ENCODE data around the gene APBA2.
"Not testable (repeated sequence)": the region's sequence is repeated elsewhere in the genome, so short reads cannot be mapped to it uniquely, and the experiment has no call there.

APBA2 gene

DNA sequence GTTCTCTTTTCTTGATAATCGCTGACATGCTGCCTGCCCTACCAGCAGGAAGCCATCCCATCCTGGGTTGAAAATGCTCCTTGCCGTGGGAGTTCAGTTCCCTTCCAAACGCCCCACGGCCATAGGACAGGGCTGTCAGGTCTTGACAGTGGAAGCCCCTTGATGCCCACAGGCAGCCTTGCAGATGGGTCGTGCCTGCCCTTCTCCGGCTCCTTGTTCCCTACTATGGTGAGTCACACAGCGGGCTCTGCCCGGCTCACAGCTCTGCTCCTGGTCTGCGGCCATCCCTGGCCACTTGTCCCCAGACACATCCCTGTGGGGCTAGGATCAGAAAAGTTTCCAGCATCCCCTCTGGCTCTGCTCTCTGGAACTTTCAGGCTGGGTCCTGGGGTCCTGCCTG, 6.2 kb upstream of the APBA2 start:
- no peak for DNase-seq

DNA sequence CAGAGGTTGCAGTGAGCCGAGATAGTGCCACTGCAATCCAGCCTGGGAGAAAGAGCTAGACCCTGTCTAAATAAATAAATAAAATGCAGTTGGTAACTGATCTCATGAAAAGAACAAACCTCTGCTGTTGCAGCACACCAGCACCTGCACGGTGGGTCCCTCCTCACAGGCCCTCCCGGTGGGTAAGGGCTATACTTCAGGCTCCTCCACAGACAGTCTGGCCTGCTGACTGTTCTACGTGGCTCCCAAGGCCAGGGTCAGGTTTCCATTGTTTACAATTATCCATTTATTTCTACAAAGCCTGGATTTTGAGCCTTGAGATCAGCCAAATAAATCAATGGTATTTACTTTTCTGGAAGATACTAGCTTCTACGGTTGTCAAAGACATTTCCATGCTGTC, 5.1 kb upstream of the APBA2 start:
- DNase-seq, result no peak

DNA sequence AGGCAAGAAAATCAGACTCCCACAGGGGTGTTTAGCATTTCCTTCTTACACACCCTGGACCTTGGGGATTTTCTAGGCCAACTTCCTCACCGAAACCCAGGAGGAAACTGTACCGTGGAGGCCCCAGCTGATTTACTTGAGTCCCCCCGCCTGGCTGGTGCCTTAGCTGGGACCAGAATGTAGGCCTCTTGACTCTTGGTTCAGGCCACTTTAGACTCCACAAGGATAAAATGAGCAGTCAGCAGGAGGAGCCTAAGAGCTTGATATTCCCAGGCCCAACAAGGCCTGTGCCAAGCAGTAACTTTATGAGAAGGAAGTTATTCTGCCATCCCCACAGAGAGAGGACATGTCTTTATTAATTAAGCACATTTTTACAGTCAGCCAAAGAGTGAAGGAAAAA, 4.6 kb upstream of the APBA2 start:
- DNase-seq, result no peak

DNA sequence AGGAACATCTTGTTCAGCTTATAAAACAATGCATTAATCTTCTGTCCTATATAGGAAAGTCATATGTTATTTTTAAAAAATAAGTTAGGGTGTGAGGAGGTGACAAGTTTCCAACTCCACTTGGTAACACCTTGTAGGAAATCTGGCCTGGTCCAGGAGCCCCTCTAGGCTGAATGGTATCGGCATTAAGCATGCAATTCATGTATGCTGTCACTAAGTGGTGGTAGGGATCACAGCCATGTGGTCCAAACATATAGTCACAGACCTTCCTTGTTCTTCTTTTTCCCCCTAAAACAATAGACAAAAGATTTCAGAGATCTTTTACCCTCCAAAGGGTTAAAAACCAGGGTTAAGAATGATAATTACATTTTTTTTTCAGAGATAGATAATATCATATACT, 4.2 kb upstream of the APBA2 start:
- no peak for DNase-seq

DNA sequence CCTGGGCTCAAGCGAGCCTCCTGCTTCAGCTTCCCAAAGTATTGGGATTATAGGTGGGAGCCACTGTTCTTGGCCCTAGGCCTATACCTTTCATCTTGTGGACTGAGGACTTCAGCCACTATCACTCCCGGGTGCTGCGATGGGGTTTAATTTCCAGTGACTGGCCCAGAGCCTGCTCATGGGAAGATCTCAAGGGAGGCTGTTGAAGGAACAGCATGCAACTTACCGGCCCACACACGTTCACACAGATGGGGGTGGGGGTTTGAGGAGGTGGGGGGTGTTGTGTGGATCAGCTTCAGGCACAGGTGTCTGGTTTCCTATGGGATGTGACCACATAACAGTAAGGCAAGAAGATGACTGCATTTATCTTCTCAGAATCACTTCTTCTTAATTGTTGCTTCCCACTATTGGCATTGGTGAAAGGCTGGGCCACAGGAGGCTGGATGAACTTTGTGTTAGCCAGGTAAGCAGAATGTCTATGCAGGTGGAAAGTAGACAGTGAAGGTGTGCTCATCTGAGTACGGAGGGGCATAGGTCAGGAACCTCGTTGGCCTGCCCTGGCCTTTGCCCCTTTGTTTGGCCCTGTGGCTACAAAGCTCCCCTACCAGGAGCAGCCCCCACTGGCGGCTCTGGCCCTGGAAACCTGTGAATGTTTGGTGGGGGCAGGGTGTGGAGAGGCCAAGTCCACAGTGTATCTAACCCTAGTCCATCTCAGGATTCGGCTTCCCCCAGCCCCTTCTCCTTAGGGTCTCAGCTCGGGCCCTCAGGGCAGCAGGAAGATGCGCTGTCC, 1.4 kb upstream of the APBA2 start:
- no peak for DNase-seq

DNA sequence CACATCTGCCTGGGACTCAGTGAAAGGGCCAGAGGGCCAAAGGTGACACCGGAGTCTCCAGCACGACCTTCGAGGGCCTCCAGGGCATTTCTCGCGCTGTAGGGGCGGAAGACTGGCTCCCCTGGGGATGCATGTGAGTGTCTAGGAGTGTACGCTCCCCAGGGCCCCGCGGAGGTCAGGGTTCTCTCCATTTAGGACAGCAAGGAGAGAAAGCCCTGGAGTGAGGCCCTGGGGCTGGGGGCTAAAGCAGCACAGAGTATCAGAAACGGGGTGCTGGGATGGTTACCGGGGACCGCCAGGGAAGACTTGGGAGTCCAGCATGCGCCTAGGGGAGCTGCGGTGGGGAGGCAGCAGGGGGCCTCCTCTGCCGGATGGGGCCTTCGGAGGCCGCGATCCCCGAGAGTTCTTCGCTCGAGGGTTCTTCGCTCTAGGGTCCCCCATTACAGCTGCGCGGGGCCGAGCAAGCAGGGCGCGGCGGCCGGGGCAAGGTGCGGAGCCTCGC, 595 bp upstream of the APBA2 start:
- DNase-seq, result no peak

DNA sequence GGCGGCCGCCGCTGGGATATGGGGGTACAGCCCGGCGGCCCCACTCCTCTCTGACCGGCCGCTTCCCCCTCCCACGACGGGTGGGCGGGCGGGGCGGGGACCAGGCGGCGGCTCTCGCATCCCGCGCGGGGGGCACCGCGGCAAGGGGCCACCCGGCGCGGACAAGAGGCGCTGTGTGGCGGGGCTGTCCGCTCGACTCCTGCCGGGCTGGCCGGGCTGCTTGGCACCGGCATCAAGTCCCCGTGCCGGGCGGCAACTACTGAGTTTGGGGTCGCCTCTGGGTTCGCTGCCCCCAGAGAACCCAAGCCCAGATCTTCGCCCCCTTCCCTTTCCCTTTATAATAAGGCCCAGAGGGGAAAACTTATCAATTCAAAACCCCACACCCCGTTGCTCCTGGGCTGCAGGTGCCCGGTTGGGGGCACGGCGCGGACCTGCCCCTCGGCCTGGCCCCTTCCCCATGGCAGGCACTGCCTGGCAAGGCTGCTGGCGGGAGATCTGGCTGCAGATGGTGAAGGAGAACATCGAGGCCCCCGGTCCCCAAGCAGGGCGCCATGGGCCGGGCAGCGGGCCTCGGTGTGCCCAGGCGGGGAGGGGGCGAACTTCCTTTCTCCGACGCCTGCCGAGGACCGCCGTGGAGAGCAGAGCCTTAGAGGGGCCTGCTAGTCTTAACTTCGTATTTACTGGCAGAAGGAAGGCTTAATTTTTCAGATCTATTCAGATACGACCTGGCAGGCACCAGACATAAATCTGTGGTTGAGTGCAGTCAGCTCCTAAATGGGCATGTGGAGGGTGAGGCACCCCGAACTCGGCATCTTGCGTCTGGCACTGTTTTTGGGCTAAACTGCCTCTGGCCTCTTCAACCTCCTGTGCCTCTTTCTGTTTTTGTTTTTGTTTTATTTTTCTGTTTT, 911 bp downstream of the APBA2 start:
- DNase-seq, result peak; percentile 26

DNA sequence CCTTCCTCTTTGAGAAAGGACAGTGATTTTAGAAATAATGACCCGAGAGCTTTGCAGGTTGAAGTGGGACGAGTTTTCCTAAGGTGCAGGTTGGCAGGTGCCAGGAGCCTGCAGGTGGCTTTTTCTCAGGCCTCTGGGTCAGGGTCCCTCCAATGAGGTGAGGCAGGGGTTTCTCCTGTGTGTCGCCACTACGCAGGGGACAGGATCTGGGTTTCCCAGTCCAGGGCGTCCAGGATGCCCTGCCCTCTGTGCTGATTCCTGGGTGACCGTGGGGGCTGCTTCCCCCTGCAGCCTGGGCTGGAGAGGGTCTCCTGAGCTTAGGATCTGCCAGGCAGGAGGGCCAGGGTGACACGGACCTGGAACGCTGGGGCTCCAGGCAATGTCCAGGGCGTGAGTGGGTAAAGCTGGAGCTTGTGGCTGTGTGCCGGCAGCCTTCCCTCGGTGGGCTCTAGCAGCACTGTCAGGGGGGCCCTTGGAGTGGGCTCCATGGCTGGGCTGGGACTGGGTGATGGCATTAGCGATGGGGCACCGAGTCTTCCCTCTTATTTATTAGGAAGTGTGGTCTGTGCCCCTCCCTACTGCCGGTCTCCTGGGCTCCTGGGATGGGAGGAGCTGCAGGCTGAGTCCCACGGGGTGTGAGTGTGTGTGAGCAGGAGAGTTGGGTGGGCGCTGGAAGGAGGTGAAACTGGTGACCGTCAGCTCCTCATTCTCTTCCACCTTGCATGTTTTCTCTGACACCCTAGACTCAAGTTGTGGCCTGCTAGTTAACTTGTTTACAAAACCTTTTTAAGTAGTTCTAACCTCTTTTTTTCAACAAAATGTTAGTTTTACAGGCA, 1.8 kb downstream of the APBA2 start:
- DNase-seq, result no peak

DNA sequence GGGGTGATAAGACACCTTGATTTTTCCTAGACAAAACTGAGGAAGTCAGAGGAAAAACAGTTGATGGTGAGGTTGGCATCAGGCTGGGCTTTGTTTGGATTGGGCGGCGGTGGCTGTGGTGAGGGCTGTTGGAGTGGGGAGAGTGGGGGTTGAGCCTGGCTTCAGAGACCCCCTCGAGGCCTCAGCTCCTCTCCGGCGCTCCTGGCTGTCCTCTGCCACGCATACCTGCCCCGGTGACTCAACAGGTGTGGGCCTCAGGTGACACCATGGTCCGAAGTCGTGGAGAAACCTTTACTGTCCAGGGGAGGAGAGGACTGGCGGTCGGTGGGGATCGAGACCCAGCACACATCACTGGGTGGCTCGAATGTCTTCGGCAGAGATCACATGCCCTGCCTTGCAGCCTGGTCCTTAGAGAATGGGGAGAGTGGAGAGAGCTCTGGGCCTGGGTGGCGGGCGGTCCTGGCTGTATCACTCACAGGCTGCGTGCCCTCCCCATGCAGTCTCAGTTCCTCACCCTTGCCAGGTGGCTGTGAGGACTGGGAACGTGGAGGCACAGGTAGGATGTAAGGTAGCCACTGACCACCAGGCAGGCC, 2.6 kb downstream of the APBA2 start:
- no peak for DNase-seq

DNA sequence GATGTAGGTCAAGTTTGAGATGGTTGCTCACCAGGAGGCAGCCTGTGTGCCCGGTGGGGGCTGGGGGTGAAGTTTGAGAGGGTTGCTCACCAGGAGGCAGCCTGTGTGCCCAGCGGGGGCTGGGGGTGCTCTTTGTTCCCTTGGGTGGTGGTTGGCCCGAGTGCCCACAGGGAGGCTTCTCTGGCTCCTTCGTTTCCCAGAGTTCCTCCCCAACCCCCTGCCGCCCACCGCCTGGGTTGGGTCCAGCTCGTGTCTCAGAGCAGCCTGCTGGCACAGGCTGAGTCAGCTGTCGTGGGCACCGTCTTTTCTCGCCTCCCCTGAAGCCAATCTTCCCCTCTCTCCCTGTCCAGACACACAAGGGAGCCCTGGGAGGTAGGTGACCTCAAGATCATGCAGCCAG, 3.1 kb downstream of the APBA2 start:
- no peak for DNase-seq

DNA sequence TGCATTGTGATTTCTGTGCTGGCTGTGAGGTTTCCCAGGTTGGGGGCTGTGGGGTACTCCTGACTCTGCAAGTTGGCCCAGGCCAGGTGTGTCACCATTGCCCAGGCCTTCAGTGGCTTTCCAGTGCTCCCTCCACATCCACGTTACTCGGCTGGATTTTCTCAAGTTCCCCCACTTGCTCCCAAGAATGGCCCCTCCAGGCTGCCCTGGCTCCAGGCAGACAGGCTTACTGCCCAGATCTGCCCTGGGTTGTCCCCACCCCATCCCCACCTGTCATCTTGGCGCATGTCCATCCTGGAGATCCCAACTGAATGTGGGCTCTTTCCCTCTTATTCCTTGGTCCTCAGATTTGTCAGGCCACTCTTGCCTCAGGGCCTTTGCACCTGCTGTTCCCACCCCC, 3.6 kb downstream of the APBA2 start:
- no peak for DNase-seq

DNA sequence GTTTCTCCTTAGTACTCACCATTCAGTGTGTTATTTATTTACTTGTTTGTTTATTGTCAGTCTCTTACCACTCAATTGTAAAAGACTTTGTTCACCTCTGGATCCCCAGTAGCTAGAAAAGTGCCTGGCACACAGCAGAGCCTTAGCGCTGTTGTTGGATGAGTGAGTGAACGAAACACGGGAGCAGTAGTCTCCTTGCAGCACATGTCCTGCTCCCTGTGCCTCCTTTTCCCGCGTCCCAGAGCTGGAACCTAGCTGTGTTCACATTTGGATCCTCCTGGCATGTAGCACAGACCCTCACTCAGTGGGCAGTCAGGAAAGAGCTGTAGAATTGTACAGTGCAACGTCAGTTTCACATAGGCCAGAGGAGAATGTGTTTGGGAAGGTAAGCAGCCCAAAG, 4.1 kb downstream of the APBA2 start:
- DNase-seq, result not testable (repeated sequence)

DNA sequence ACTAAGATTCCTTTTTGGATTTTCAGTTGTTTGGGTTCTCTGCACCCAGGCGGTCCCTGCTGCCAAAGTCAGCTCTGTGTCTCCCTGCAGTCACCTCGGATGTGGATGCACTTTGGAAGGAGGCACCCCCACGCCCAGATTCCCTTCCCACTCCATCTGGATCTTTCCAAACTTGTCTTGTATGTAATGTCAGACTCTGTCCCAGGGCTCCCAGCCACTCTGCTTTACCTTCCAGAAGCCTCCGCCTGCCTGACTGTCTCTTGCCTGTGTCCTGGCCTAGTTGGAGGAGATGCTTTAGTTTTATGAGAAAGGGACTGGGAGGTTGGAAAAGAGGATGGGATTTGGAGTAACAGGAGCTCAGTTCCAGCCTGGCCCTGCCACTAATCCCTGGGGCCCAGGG, 4.5 kb downstream of the APBA2 start:
- not testable (repeated sequence) for DNase-seq

DNA sequence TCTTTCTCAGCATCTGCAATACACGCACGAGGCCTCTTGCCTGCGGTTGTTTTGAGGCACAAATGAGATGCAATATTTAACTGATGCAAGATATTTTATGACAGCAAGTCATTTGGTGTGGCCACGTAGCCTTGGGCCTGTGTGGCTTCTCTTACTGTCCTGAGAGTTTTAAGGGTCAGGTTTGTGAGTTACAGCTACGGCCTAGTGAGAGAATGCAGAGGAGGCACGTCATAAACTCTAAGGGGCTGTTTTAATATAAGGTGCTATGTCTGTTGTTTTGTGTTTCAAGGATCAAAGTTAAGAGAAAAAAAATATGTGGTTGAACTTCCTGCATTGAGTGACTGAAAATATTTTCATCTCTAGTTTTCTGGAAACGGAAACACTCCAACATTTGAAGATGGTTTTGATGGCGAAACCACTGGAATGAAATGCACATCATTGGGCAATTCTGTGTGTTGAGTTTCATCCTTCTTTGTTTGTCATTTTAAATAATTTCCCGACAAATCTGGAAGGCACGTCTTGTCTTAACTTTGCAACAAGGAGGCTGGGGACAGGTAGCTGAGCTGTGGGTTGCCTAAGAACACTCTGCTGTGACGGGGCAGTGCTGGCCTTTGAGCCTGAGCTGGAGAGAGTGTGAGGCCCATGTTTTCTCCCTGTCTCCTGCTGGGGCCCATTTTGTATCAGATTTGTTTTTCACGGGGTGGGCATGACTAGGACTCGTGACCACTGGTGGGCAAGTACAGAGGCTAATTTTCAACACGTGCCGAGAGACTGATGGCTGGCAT, 5.1 kb downstream of the APBA2 start:
- no peak for DNase-seq

DNA sequence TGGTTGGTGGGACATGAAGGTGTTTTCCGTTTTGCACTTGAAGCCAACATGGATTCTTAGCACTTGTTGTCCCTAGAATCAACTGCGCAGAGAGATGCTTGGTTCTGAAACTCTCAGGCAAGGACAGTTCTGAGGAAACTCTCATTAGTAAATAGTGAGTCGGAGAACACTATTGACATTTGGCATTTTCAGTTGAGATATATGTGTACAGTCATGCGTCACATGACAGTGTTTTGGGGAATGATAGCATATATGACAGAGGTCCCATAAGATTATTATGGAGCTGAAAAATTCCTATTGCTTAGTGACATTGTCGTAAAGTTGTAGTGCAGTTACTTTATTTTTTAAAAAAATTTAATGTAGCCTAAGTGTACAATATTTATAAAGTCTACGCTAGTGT, 5.8 kb downstream of the APBA2 start:
- no peak for DNase-seq

DNA sequence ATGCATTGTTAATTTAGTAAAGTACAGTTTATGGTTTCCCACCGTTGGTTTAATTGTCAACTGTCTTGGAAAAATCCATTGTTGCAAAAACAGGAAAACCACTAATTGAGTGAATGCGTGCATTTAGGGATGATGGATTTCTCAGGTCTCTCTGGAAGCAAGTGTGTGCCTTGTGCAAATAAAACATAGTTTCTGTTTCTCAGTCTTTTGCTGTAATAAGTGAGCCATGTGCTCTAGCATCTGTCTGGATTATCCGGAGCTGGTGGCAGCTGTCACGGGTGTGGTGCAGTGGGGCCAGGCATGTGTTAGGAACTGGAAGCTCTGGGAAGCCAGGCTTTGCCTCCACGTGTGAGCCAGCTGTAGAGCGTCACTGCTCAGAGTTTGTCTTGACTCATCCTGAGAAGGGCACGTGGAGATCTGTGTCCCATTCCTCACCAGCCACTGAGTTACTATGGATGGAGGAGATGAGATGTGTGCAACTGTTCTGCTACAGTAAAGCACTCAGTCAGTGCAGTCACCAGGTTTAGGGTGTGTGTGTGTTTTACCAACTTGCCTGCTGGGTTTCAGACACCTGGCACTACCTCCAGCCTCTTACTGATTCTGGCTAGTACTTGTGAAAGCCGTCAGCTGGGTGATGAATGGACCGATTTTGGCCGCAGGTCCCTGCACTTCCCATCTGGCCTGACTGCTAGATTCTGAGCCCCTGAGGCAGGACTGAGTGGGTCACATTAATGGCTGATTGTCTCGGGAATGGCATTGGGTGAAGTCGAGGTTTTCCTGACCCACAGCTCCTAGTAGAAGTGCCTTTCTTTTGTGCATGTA, 7.2 kb downstream of the APBA2 start:
- no peak for DNase-seq

DNA sequence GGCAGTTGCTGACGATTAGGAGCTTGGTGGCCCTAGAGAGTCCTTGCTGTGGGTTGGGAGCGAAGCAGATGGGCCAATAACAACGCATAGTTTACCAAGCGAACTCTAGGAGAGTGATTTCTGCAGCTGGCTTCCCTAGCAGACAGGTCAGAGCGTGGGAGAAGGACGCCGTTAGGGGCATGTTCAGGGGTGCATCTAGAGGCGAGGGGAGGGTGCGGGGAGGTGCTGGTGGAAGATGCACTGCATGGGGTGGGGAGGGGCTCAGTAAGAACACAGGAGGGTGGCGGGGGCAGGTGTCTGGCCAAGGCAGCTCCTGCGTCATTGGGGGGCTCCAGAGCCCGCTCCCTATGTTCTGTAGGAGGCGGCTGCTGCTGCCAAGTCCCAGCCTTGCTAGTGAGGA, 8.9 kb downstream of the APBA2 start:
- DNase-seq, result no peak

DNA sequence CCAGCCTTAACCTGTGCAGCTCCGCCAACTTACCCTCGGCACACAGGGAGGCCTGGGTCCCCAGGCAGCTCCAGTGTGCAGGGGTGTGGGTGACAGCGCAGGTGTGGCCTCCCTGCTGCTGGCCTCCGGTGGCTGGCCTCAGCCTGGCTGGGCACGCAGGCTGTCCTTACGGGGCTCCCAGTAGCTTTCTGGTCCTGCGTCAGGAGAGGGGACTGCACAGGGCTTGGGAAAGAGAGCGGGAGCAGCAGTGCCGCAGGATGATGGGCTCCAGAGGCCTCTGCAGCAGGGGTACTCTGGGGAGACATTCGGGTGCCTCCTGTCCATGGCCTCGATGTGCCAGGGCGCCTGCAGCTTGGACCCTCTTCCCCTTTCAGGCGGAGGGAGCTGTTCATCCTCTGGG, 9.4 kb downstream of the APBA2 start:
- no peak for DNase-seq

DNA sequence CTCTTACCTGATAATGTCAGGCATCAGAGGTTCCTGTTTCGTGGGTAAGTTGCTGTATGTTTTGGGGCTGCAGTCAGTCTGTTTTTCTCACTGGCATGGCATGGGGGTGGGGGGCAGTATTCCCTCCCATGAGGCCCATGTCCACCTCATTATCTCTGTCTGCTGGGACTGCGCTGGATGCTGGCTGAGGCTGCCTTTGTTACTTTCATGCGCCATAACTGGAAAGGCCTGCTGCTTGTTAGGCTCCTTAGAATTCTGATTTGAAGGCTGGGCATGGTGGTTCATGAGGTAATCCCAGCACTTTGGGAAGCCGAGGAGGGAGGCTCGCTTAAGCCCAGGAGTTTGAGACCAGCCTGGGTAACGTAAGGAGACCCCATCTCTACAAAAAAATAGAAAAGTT, 9.8 kb downstream of the APBA2 start:
- DNase-seq, result no peak

DNA sequence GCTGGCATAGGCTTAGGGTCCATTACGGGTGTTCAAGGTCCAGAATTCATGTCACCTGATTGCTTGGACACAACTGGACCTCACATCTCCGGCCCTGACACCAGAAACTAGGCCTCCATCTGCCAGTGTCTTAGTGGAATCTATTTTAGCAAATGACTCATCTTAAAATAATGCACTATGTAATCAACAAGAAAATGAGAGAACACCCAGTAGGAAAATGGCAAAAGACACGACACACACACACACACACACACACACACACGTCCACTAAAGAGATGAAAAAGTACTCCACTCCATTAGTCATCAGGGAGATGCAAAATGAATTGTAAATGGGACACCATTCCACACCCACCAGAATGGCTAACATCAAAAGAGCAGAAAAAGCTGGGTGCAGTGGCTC, 11.2 kb downstream of the APBA2 start:
- DNase-seq, result no peak

Measured in stimulated activated CD4-positive, alpha-beta T cell treated with anti-CD3 and anti-CD28 coated beads, Interleukin-15, amount 100 ng/mL, for 24 hours (primary cell).